ENCODE measurements around the gene GPR107. TPM values are rescaled to one million over a fixed set of nuclear protein-coding genes. Genes with fewer than 3 reads are reported as not detected.

The GPR107 gene
- total and polyA plus RNA-seq, 2 experiments from 2014 or later: 10.6 to 25.6 TPM

- no peaks in the 10 kb centered on the region for H3K9me3 ChIP-seq (ENCODE audit: low read depth)
- peak overlapping the region; percentile 98 for H3K4me2 ChIP-seq
- DNase-seq (ENCODE audit: low spot score): no peak
- no peak overlapping the region for H3K27ac ChIP-seq
- H3K79me2 ChIP-seq: peaks cover 59% of the 10 kb centered on the region
- no peak overlapping the region for H2AFZ ChIP-seq
- no peak for TF ChIP-seq EZH2phosphoT487 (IDR thresholded peaks at IDR 0.05; ENCODE audit: low read depth, severe bottlenecking, unreplicated experiment)
- TF ChIP-seq EZH2 (IDR thresholded peaks at IDR 0.05; ENCODE audit: borderline replicate concordance): no peak
- TF ChIP-seq CTCF (IDR thresholded peaks at IDR 0.05; ENCODE audit: poor library complexity): no peak
- H4K20me1 ChIP-seq (ENCODE audit: insufficient read depth, poor library complexity, severe bottlenecking): peaks cover 32% of the 10 kb centered on the region
- no peaks in the 10 kb centered on the region for H3K36me3 ChIP-seq (replicated peaks; ENCODE audit: insufficient read depth, low read depth)
- peaks cover 20% of the 10 kb centered on the region for H3K4me1 ChIP-seq (ENCODE audit: insufficient read depth)
- 86% methylated on average over 7 of the region's 7 CpGs for WGBS (ENCODE audit: low lambda C conversion rate, missing lambda C conversion rate)
- H3K9me2 ChIP-seq (replicated peaks; ENCODE audit: insufficient read depth): no peaks in the 10 kb centered on the region
- H3K27me3 ChIP-seq: no peaks in the 10 kb centered on the region
- H3K4me3 ChIP-seq: peak overlapping the region; percentile 99
Observed at GRCh38 chr9:130040984-130041647, 12.6 kb upstream of the GPR107 start.

- Histone ChIP-seq H3K36me3 (replicated peaks; ENCODE audit: insufficient read depth, low read depth) (no peaks in the 10 kb centered on the region), H3K4me1 (ENCODE audit: insufficient read depth) (peaks cover 20% of the 10 kb centered on the region), H3K4me2 (peak overlapping the region; percentile 98), H3K9me2 (replicated peaks; ENCODE audit: insufficient read depth) (no peaks in the 10 kb centered on the region), H3K9me3 (ENCODE audit: low read depth) (no peaks in the 10 kb centered on the region), H3K27me3 (no peaks in the 10 kb centered on the region), H3K4me3 (peak overlapping the region; percentile 99), H2AFZ (peak overlapping the region; percentile 75), H3K79me2 (peaks cover 51% of the 10 kb centered on the region), H3K27ac (peak overlapping the region; percentile 88), H4K20me1 (ENCODE audit: insufficient read depth, poor library complexity, severe bottlenecking) (peaks cover 29% of the 10 kb centered on the region)
- TF ChIP-seq CTCF (IDR thresholded peaks at IDR 0.05; ENCODE audit: poor library complexity): no peak
- no peak for TF ChIP-seq EZH2 (IDR thresholded peaks at IDR 0.05; ENCODE audit: borderline replicate concordance)
- TF ChIP-seq EZH2phosphoT487 (IDR thresholded peaks at IDR 0.05; ENCODE audit: low read depth, severe bottlenecking, unreplicated experiment): no peak
- WGBS (ENCODE audit: low lambda C conversion rate, missing lambda C conversion rate): 2% methylated on average over 24 of the region's 31 CpGs
- DNase-seq (ENCODE audit: low spot score): peak; percentile 29
Observed at GRCh38 chr9:130041648-130042405, 11.9 kb upstream of the GPR107 start.

- Histone ChIP-seq H3K9me2 (replicated peaks; ENCODE audit: insufficient read depth) (no peaks in the 10 kb centered on the region), H3K36me3 (replicated peaks; ENCODE audit: insufficient read depth, low read depth) (no peaks in the 10 kb centered on the region), H3K4me1 (ENCODE audit: insufficient read depth) (peaks cover 20% of the 10 kb centered on the region), H2AFZ (peak overlapping the region; percentile 75), H3K27me3 (no peaks in the 10 kb centered on the region), H4K20me1 (ENCODE audit: insufficient read depth, poor library complexity, severe bottlenecking) (peaks cover 29% of the 10 kb centered on the region), H3K9me3 (ENCODE audit: low read depth) (no peaks in the 10 kb centered on the region), H3K79me2 (peaks cover 45% of the 10 kb centered on the region), H3K4me2 (peak overlapping the region; percentile 98), H3K27ac (peak overlapping the region; percentile 88), H3K4me3 (peak overlapping the region; percentile 99)
- TF ChIP-seq EZH2 (IDR thresholded peaks at IDR 0.05; ENCODE audit: borderline replicate concordance) (no peak), EZH2phosphoT487 (IDR thresholded peaks at IDR 0.05; ENCODE audit: low read depth, severe bottlenecking, unreplicated experiment) (no peak), CTCF (IDR thresholded peaks at IDR 0.05; ENCODE audit: poor library complexity) (no peak)
- peak; percentile 52 for DNase-seq (ENCODE audit: low spot score)
- no CpG with 5 or more reads among the region's 68 CpGs for WGBS (ENCODE audit: low lambda C conversion rate, missing lambda C conversion rate)
Observed at GRCh38 chr9:130042406-130042884, 11.3 kb upstream of the GPR107 start.

All from hepatocyte (in vitro differentiated cells).